Suppressor macrophage treated with lipopolysaccharide for 1 hour (primary cell): ENCODE measurements around the gene TCF12.
A peak's percentile ranks its signal among the peaks of the same experiment; 100 is the strongest.

ENCODE experiments used
- DNase-seq, 3 donors: peaks; one replicate each; pipeline ENCODE4 v3.0.0-alpha.2; 2020 to 2022

Gene TCF12

DNA sequence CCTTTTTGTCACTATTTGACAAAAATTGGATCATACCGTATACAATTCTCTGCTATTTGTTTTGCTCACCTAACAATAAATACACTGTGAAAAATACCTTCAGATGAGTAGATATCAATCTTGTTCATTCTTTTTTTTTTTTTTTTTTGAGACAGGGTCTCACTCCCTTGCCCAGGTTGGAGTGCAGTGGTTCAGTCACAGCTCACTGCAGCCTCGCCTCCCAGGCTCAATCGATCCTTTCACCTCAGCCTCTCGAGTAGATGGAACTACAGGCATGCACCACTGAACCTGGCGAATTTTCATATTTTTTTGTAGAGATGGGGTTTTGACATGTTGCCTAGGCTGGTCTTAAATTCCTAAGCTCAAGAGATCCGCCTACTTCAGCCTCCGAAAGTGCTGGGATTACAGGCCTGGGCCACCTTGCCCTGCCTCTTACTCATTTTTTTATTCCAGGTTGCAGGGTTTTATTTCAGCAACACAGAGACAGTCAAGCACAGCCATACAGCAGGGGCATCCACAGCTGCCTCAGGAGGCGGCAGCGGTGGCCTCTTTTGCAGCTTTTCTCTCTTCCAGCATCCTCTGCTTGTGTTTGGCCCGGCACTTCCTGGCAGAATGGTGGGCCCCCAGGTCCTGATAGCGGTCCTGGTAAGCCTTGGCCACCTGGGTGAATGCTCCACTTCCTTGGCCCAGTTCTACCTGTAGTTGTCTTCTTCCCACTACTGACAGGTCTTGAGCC is 406.7 kb downstream of the TCF12 start:
- DNase-seq, result no peak

DNA sequence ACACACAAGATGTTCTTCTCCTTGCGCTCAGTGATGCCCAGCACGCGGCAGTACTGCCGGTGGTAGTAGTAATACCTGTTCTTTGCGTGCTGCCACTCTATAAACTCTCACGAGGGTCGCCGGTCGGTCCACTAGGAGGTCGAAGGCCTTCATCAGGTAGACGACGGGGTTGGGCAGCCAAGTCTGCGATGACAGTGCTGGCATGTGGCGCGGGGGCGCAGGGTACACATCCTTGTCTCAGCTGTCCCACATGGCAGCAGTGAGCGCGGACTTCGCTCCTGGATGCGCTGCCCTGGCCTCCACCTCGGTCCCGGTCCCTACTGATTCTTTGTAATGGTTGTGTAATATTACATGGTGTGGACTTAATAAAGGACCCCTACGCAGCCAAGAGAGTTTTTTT is 407.8 kb downstream of the TCF12 start:
- DNase-seq, result no peak

DNA sequence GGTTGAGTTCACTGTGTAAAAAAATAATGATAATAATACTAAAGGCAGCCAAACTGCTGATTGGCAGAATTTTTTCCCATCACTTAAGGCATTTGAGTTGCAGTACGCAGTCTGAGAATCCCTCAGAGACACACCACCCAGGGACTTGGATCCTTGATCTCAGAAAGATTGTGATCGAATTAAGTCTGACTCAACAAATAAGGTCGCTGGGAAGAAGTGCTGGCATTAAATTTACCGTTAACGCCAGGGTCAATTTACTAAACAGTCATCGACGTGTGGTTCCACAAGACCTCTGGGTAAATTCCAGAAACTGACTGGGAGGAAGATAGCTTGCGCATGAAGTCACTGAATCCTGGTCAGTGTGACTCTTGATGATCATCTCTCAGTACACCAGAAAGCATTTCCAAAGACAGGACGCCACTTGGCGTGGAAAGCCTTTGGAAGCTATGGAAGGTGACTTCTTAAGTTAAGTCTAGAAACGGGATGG is 409.6 kb downstream of the TCF12 start:
- DNase-seq, result no peak

DNA sequence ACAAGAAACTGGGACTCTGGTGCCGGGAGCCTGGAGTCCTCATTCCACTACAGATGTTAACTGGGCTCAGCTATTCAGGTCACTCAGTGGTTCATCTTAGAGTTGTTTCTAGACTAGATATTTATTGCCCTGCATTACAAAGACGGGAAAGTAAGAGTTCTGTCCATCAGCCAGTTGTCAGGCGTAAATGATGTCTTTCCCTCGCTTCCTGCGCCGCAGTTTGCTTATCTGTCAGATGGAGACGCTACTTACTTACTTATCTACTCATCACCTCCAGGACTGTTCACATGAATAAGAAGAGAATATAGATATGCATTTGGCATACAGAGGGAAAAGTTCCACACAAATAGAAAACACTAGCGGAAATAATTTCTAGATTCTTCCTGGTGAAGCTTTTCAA is 410.0 kb downstream of the TCF12 start:
- DNase-seq, result no peak

DNA sequence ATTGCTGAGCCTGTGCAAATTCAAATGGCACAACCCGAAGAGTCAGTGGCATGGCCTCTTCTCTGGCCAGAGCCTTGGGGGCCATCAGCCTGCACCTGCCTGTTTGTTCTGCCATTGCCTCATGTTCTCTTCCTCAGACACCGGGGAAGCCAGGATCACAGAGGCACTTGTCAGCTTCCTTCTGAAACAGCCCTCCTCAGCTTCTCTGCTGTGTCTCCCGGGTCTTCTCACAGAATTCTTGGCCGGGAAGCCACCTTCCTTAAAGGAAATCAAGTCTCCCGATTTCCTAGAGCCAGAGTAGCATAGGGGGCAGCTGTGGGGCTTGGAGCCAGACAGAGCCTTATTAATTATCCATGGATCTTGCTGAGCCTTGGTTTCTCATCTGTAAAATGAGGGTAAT is 410.5 kb downstream of the TCF12 start:
- DNase-seq, result no peak

DNA sequence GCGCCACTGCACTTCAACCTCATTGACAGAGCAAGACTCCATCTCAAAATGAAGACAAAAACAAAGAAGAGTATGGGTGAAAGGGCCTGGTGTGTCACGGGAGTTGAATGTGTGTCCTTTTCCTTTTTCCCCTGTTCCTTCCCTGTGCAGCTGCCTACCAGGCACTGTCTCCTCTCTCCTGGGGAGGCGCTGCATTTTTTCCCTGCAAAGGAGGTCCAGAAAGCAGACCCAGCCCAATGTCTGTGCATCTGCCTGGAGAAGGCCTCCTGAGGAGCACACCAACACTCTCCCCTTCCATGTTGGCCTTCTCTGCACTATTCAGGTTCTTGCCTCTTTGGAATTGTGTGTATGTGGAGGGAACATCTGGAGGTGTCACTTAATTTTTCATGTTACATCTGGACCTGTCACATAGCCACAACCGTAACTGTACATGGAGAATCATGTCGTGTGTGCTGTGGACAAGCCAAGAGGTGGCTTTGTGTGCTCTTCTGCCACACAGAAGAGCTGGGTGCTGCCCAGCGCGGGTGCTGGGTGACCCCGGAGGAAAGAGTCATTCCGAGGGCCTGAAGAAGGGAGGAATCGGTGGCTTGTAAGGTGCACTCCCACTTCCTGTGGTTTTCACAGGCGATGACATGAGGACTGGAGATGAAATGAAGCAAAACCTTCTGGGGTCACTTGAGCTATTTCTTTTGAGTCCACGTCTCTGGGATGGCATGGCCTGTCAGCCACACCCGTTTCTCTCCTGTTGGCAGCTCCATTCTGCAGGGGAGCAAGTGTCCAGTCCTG is 411.3 kb downstream of the TCF12 start:
- DNase-seq, result no peak

DNA sequence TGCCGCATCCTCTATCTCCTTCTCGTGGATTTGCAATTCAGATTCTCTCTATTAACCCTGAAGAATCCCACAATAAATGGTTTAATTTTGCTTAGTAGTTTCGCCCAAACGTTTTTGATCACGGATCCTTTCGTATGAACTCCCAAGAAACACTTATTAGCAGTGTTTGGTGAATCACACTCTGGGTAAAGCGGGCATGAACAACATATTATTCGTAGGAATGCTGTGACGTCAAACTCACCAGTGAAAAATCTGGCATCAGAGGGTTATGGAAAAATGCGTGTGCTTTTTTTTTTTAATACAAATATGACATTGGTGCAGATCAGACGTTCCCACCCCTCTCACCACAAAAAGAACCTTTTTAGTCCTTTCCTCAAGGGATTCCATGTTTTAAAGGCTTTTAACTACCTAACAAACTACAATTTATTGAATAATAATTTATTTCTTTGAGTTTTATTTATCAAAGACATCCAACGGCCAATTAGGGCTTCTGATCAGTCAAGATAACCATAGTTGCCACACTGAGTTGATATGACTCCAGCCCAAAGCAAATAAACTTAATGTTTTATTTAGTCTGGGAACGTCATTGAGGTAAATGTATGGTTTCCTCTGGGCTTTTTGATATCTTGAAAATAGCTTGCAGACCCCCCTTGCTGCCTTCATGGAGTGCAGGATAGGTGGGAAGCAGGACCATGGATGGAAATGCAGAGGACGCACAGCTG is 412.3 kb downstream of the TCF12 start:
- DNase-seq, result no peak

DNA sequence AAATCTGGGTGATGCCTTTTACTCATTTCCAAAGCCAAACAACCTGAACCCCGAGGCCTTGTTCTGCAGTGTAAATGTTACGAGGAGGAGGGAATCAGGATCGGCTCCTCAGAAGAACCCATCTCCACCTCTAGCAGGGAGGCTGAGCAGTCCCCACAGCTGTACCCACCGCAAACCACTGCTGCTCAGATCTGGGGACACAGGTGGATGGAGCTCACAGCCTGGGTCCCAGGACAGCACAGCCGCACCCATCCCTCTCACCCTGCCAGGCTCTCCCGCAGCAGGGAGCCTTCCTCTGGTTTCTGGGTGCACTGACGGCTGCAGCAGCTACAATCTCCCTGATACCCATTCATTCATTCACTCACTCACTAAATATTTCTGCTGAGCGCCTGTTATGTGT is 413.9 kb downstream of the TCF12 start:
- no peak for DNase-seq

DNA sequence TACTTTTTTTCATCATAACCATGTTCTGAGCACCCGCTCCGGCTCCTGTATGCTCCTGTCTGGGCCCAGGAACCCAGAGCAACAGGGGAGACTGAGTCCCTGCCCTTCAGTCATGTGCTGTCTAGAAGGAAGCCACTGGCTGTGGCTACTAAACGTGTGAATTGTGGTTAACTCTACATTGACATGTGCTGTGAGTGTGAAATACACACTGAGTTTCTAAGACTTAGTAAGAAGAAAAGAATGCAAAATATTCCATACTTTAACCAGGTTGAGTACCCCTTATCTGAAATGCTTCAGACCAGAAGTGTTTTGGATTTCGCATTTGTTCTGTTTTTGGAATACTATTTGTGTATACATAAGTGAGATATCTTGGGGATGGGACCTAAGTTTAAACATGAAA is 415.0 kb downstream of the TCF12 start:
- no peak for DNase-seq

DNA sequence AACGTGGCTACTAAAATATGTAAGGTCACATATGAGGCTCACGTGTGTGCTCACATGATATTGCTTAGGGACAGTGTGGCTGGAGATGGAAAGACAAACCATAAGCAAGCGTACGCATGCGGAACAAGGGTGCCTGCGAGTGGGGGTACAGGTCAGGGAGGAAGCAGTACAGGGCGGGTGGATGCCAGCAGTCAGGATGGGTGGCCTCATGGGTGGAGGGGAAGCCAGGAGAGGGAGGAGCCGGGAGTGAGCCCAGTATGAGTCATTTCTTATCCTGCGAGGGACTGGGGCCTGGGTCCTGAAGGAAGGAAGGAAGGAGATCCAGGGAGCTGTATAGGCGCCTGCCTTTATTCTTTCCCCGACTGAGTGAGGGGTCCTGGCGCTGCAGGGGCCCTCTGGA is 415.8 kb downstream of the TCF12 start:
- no peak for DNase-seq

DNA sequence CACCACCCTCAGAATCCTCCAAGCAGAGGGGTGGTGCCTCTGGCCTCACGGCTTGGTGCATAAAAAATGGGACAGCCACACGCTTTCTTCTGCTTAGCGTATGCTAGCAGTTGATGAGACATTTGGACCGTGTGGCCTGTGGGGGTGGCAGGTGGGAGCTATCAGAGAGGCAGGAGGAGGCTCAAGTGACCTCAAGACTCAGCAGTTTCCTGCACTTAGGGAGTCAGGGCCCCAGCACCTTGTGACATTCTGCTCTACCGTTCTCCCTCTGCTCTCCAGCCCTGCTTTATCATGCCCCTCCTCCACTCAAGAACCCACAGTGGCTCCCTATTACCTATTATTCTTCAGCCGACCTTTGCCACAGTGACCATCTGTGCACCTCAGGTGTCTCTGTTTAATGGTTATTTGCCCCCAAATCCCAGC is 416.9 kb downstream of the TCF12 start:
- DNase-seq, result no peak

DNA sequence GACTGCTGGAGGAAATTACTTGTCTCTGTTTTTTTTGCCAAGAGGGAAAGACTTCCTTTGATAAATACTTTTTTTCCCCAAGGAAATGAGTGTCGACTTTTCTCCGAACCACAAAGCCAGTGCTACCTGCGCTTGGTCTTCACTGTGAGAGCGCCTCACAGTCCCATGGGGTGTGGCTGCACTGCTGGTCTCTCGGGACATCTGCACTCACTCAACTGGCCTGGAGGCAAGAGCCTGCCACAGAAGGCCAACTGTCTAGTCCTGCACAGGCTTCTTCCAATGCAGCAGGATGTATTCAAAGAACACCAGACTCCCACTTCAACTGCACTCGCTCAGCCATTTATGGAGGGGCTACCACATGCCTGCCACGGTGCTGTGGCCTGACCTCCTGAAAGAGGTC is 417.3 kb downstream of the TCF12 start:
- DNase-seq, result no peak

DNA sequence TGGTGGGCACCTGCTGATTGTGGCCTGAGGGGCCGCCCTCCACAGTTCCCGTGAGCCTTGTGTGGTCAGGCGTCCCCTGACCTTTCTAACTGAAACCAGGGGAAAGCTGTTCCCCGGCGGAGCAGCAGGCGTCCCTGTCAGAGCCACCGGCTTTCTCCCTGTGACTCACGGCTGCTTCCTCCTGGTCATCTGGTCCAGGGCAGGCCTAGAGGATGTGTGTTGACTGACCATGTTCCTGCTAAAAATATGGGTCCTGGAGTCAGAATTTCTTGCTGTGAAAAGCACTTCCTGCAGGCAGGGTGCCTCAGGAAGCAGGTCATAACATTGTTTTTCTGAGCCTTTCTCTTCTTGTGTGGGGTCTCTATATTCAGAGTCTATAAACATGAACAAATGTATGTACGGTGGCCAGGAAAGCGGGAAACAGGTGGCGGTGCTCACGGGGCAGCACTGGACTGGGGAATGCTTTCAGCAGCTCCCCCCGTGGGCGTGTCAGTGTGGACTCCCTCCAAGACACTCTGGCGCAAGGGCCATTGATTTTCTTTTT is 419.5 kb downstream of the TCF12 start:
- DNase-seq, result peak; percentile 59 to 67 (median 63)

DNA sequence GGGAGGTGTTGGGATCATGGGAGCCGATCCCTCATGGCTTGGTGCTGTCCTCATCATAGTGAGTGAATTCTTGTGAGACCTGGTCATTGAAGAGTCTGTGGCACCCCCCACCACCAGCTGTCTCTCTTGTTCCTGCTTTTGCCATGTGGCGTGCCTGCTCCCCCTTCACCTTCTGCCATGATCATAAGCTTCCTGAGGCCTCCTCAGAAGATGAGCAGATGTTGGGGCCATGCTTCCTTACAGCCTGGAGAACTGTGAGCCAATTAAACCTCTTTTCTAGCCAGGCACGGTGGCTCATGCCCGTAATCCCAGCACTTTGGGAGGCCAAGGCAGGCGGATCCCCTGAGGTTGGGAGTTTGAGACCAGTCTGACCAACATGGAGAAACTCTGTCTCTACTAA is 420.9 kb downstream of the TCF12 start:
- no peak for DNase-seq
